Caco-2 (cell line): ENCODE data around the gene GPRIN3. TPM values are rescaled to one million over a fixed set of nuclear protein-coding genes. Genes with fewer than 3 reads are reported as not detected.

Experiments used
- BruUV-seq: library from RNA; stranded (reverse); fragments of 400-500 nt; replicated peaks from 2 replicates; lab custom pipeline; 2021; lab: Mats Ljungman, UMichigan
- CTCF ChIA-PET: fragments of 300-600 bp; sonication (Branson Sonifier 250); formaldehyde crosslinking; loops from one replicate; lab custom pipeline; 2022; ENCODE audit warnings: antibody characterized with exemption; lab: Charles Lee
- POLR2A ChIA-PET: fragments of 300-600 bp; sonication (Branson Sonifier 250); formaldehyde crosslinking; loops from one replicate; lab custom pipeline; 2022; ENCODE audit warnings: antibody characterized with exemption; lab: Charles Lee
- DNase-seq, 2 experiments: peaks; one replicate each; pipeline versions ENCODE4 v3.0.0 to v3.0.0-alpha.2; 2020 to 2022
- H3K27me3 ChIP-seq: replicated peaks from 2 replicates; pipeline ENCODE4 v1.6.0; 2011; ENCODE audit warnings: low read length; ENCODE audit not compliant: control insufficient read depth, insufficient read depth
- H3K36me3 ChIP-seq: 2 replicates; pipeline ENCODE4 v1.5.1; 2011; ENCODE audit warnings: low read length; ENCODE audit not compliant: control insufficient read depth, insufficient read depth
- H3K4me1 ChIP-seq: fragments of 250-450 bp; sonication (Bioruptor Pico); 2 replicates; pipeline ENCODE4 v1.5.1; 2020; ENCODE audit warnings: mild to moderate bottlenecking
- H3K4me3 ChIP-seq: 2 replicates; pipeline ENCODE4 v1.5.1; 2011; ENCODE audit warnings: low read depth, mild to moderate bottlenecking, control low read depth, low read length
- H3K9me3 ChIP-seq: fragments of 250-450 bp; sonication (Bioruptor Pico); 2 replicates; pipeline ENCODE4 v1.5.1; 2020; ENCODE audit warnings: mild to moderate bottlenecking, moderate library complexity
- H3K27ac Mint-ChIP-seq: one replicate; pipeline ENCODE4 v1.8.0; 2022; ENCODE audit warnings: mixed read lengths; ENCODE audit not compliant: unreplicated experiment
- H3K27me3 Mint-ChIP-seq: one replicate; pipeline ENCODE4 v1.8.0; 2022; ENCODE audit warnings: mixed read lengths; ENCODE audit not compliant: insufficient read depth, unreplicated experiment
- H3K36me3 Mint-ChIP-seq: one replicate; pipeline ENCODE4 v1.8.0; 2022; ENCODE audit warnings: mild to moderate bottlenecking, mixed read lengths; ENCODE audit not compliant: insufficient read depth, unreplicated experiment
- H3K4me1 Mint-ChIP-seq: one replicate; pipeline ENCODE4 v1.8.0; 2022; ENCODE audit warnings: low read depth, mixed read lengths; ENCODE audit not compliant: unreplicated experiment
- H3K4me3 Mint-ChIP-seq: one replicate; pipeline ENCODE4 v1.8.0; 2022; ENCODE audit warnings: mild to moderate bottlenecking, moderate library complexity, mixed read lengths; ENCODE audit not compliant: unreplicated experiment
- H3K9me3 Mint-ChIP-seq: one replicate; pipeline ENCODE4 v1.8.0; 2022; ENCODE audit warnings: mixed read lengths; ENCODE audit not compliant: unreplicated experiment
- intact Hi-C: fragments of 100-400 bp; cut with micrococcal nuclease; formaldehyde crosslinking; loops from one replicate; pipeline ENCODE4 v1.10.0; 2022; ENCODE audit not compliant: unreplicated experiment
- total RNA-seq: library from RNA; stranded (reverse); gene quantifications from 2 replicates; pipeline ENCODE4 v1.2.3, GENCODE V29; 2022
- TF ChIP-seq, protein P1 (sequence below), 2 experiments: fragments of 200-600 bp in 1 of 2; IDR thresholded peaks; 1 replicate in 1 of 2; 2 replicates in 1 of 2; pipeline versions ENCODE4 v1.5.1 to v1.8.0; 2011 to 2022; ENCODE audit warnings: antibody characterized with exemption in 1 of 2, control low read depth in 1 of 2, inconsistent platforms in 1 of 2, low read depth in 1 of 2, low read length in 1 of 2, mild to moderate bottlenecking in 1 of 2, moderate library complexity in 1 of 2; ENCODE audit not compliant: insufficient read depth in 1 of 2, severe bottlenecking in 1 of 2, unreplicated experiment in 1 of 2

The GPRIN3 gene
- total RNA-seq, 1 experiment from 2014 or later, result 0.02 TPM

GRCh38 chr4:89293299-89293698, 14.3 kb downstream of the GPRIN3 start:
- TF ChIP-seq, protein P1, sequence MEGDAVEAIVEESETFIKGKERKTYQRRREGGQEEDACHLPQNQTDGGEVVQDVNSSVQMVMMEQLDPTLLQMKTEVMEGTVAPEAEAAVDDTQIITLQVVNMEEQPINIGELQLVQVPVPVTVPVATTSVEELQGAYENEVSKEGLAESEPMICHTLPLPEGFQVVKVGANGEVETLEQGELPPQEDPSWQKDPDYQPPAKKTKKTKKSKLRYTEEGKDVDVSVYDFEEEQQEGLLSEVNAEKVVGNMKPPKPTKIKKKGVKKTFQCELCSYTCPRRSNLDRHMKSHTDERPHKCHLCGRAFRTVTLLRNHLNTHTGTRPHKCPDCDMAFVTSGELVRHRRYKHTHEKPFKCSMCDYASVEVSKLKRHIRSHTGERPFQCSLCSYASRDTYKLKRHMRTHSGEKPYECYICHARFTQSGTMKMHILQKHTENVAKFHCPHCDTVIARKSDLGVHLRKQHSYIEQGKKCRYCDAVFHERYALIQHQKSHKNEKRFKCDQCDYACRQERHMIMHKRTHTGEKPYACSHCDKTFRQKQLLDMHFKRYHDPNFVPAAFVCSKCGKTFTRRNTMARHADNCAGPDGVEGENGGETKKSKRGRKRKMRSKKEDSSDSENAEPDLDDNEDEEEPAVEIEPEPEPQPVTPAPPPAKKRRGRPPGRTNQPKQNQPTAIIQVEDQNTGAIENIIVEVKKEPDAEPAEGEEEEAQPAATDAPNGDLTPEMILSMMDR (IDR thresholded peaks at IDR 0.05; ENCODE audit: insufficient read depth in 1 of 2, low read depth in 1 of 2, low read length in 1 of 2, severe bottlenecking in 1 of 2, unreplicated experiment in 1 of 2), result no peak
- Histone ChIP-seq H3K4me1 (peaks cover 9% of the 10 kb centered on the region; the same call in 1 of the 2 replicates), H3K9me3 (no peaks in the 10 kb centered on the region), H3K4me3 (no peak overlapping the region), H3K36me3 (no peaks in the 10 kb centered on the region), H3K27me3 (no peaks in the 10 kb centered on the region)
- intact Hi-C loops, result no loop called here
- Mint-ChIP-seq H3K4me1 (no peaks in the 10 kb centered on the region), H3K27ac (no peak overlapping the region), H3K27me3 (peaks cover 8% of the 10 kb centered on the region), H3K36me3 (no peaks in the 10 kb centered on the region), H3K9me3 (no peaks in the 10 kb centered on the region), H3K4me3 (no peak overlapping the region)
- ChIA-PET POLR2A (no interaction called here), CTCF (no interaction called here)
- DNase-seq, result no peak
- no TSS peak for BruUV-seq

GRCh38 chr4:89290727-89291516, 16.7 kb downstream of the GPRIN3 start:
- Histone ChIP-seq H3K9me3 (no peaks in the 10 kb centered on the region), H3K4me3 (no peak overlapping the region), H3K36me3 (no peaks in the 10 kb centered on the region), H3K27me3 (no peaks in the 10 kb centered on the region), H3K4me1 (no peaks in the 10 kb centered on the region)
- TF ChIP-seq, protein P1 (IDR thresholded peaks at IDR 0.05; ENCODE audit: insufficient read depth in 1 of 2, low read depth in 1 of 2, low read length in 1 of 2, severe bottlenecking in 1 of 2, unreplicated experiment in 1 of 2), result no peak
- intact Hi-C loops, result no loop called here
- H3K4me1 Mint-ChIP-seq, result no peaks in the 10 kb centered on the region
- no peaks in the 10 kb centered on the region for H3K36me3 Mint-ChIP-seq
- BruUV-seq, result no TSS peak
- CTCF ChIA-PET, result no interaction called here
- no peak overlapping the region for H3K27ac Mint-ChIP-seq
- H3K9me3 Mint-ChIP-seq, result no peaks in the 10 kb centered on the region
- POLR2A ChIA-PET, result no interaction called here
- H3K27me3 Mint-ChIP-seq, result peaks cover 10% of the 10 kb centered on the region
- DNase-seq, result no peak
- no peak overlapping the region for H3K4me3 Mint-ChIP-seq

DNA sequence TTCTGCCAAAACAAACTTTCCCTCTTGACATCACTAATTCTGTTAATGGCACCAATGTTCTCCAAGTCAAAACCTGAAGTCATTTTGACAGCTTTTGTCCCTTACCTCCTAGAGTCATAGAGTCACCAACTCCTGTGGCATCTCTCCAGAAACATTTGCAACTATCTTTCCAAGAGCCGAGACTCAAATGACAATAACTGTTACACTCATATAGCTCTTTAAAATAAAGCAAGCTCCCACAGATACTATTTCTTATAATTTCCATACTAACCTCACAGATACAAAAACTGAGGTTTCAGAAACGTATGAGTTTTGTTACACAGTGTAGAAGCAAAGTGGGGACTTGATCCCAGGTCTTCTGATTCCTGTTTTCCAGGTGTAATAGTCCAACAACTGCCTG, 18.3 kb downstream of the GPRIN3 start:
- Histone ChIP-seq H3K36me3 (no peaks in the 10 kb centered on the region), H3K27me3 (no peaks in the 10 kb centered on the region), H3K9me3 (no peaks in the 10 kb centered on the region), H3K4me1 (no peaks in the 10 kb centered on the region), H3K4me3 (no peak overlapping the region)
- TF ChIP-seq, protein P1 (IDR thresholded peaks at IDR 0.05; ENCODE audit: insufficient read depth in 1 of 2, low read depth in 1 of 2, low read length in 1 of 2, severe bottlenecking in 1 of 2, unreplicated experiment in 1 of 2), result no peak
- no TSS peak for BruUV-seq
- DNase-seq, result no peak
- H3K4me3 Mint-ChIP-seq, result no peak overlapping the region
- H3K27me3 Mint-ChIP-seq, result peaks cover 10% of the 10 kb centered on the region
- H3K4me1 Mint-ChIP-seq, result no peaks in the 10 kb centered on the region
- no peaks in the 10 kb centered on the region for H3K36me3 Mint-ChIP-seq
- no peaks in the 10 kb centered on the region for H3K9me3 Mint-ChIP-seq
- POLR2A ChIA-PET, result no interaction called here
- intact Hi-C loops, result no loop called here
- no peak overlapping the region for H3K27ac Mint-ChIP-seq
- CTCF ChIA-PET, result no interaction called here
